Chondrocyte (in vitro differentiated cells): ENCODE data around the gene MNX1. TPM values are rescaled to one million over a fixed set of nuclear protein-coding genes. Genes with fewer than 3 reads are reported as not detected.
A peak's percentile ranks its signal among the peaks of the same experiment; 100 is the strongest.

ENCODE experiments used
- DNase-seq: peaks from one replicate; pipeline ENCODE4 v3.0.0; 2021; ENCODE audit warnings: mixed read lengths, low spot score
- H3K27ac Mint-ChIP-seq: one replicate; pipeline ENCODE4 v1.8.0; 2021; ENCODE audit warnings: mild to moderate bottlenecking, moderate library complexity, mixed read lengths; ENCODE audit not compliant: unreplicated experiment
- H3K27me3 Mint-ChIP-seq: 2 replicates; pipeline ENCODE4 v1.8.0; 2021; ENCODE audit warnings: low read depth, mixed read lengths
- H3K36me3 Mint-ChIP-seq: 2 replicates; pipeline ENCODE4 v1.8.0; 2021; ENCODE audit warnings: low read depth, mixed read lengths
- H3K4me1 Mint-ChIP-seq: 2 replicates; pipeline ENCODE4 v1.8.0; 2021; ENCODE audit warnings: low read depth, mild to moderate bottlenecking, mixed read lengths
- H3K4me3 Mint-ChIP-seq: one replicate; pipeline ENCODE4 v1.8.0; 2021; ENCODE audit warnings: mild to moderate bottlenecking, moderate library complexity, mixed read lengths; ENCODE audit not compliant: unreplicated experiment
- H3K9me3 Mint-ChIP-seq: 2 replicates; pipeline ENCODE4 v1.8.0; 2021; ENCODE audit warnings: low read depth, mixed read lengths
- CTCF ChIP-seq: fragments of 200-600 bp; sonication (generic); IDR thresholded peaks from 2 replicates; pipeline ENCODE4 v1.5.0; 2021; ENCODE audit warnings: antibody characterized with exemption, mild to moderate bottlenecking, moderate library complexity
- total RNA-seq: library from RNA; stranded (reverse); gene quantifications from 3 replicates; pipeline ENCODE4 v1.2.1, GENCODE V29; 2021

The MNX1 gene
- total RNA-seq, 1 donor from 2014 or later: not detected

GRCh38 chr7:157037635-157038034, 27.2 kb upstream of the MNX1 start:
- TF ChIP-seq CTCF: no peak
- peak overlapping the region; percentile 54 for H3K27ac Mint-ChIP-seq
- peaks cover 24% of the 10 kb centered on the region for H3K27me3 Mint-ChIP-seq
- H3K36me3 Mint-ChIP-seq: peaks cover 8% of the 10 kb centered on the region
- H3K9me3 Mint-ChIP-seq: peaks cover 18% of the 10 kb centered on the region
- no peak overlapping the region for H3K4me3 Mint-ChIP-seq
- no peaks in the 10 kb centered on the region for H3K4me1 Mint-ChIP-seq
- DNase-seq: peak; percentile 43

- H3K36me3 Mint-ChIP-seq: peaks cover 8% of the 10 kb centered on the region
- no peak overlapping the region for H3K4me3 Mint-ChIP-seq
- peak; percentile 39 for DNase-seq
- no peaks in the 10 kb centered on the region for H3K4me1 Mint-ChIP-seq
- no peak overlapping the region for H3K27ac Mint-ChIP-seq
- H3K9me3 Mint-ChIP-seq: peaks cover 18% of the 10 kb centered on the region
- no peak for TF ChIP-seq CTCF
- peaks cover 26% of the 10 kb centered on the region for H3K27me3 Mint-ChIP-seq
Measured at GRCh38 chr7:157037028-157037427, 26.6 kb upstream of the MNX1 start.

- Mint-ChIP-seq H3K9me3 (peaks cover 18% of the 10 kb centered on the region), H3K27ac (no peak overlapping the region), H3K4me3 (no peak overlapping the region), H3K27me3 (peaks cover 28% of the 10 kb centered on the region), H3K36me3 (peaks cover 8% of the 10 kb centered on the region), H3K4me1 (no peaks in the 10 kb centered on the region)
- no peak for TF ChIP-seq CTCF
- no peak for DNase-seq
Measured at GRCh38 chr7:157035979-157036378, 25.5 kb upstream of the MNX1 start.

GRCh38 chr7:157035302-157035701, 24.8 kb upstream of the MNX1 start:
- Mint-ChIP-seq H3K27me3 (peaks cover 28% of the 10 kb centered on the region), H3K36me3 (peaks cover 8% of the 10 kb centered on the region), H3K4me3 (no peak overlapping the region), H3K4me1 (no peaks in the 10 kb centered on the region), H3K27ac (no peak overlapping the region), H3K9me3 (peaks cover 18% of the 10 kb centered on the region)
- TF ChIP-seq CTCF: no peak
- DNase-seq: no peak

GRCh38 chr7:157033483-157034473, 23.3 kb upstream of the MNX1 start:
- Mint-ChIP-seq H3K27me3 (peaks cover 34% of the 10 kb centered on the region), H3K4me3 (no peak overlapping the region), H3K4me1 (no peaks in the 10 kb centered on the region), H3K9me3 (peaks cover 18% of the 10 kb centered on the region), H3K27ac (no peak overlapping the region), H3K36me3 (peaks cover 8% of the 10 kb centered on the region)
- DNase-seq: peak; percentile 78
- no peak for TF ChIP-seq CTCF
